Fibroblast of mammary gland (primary cell): Measurements from ENCODE around the gene UCHL3.

Experiments
- DNase-seq: peaks from one replicate; pipeline ENCODE4 v3.0.0-alpha.2; 2010; ENCODE audit warnings: low read depth
- H3K4me3 ChIP-seq: 2 replicates; pipeline ENCODE4 v1.5.1; 2011; ENCODE audit warnings: low read depth, mild to moderate bottlenecking, low read length, moderate library complexity; ENCODE audit not compliant: control insufficient read depth
- TF ChIP-seq, protein P1 (sequence below): conservative IDR thresholded peaks from 2 replicates; pipeline ENCODE4 v1.5.1; 2011; ENCODE audit warnings: low read depth, low read length, inconsistent platforms; ENCODE audit not compliant: control insufficient read depth, insufficient read depth

UCHL3 gene

DNA sequence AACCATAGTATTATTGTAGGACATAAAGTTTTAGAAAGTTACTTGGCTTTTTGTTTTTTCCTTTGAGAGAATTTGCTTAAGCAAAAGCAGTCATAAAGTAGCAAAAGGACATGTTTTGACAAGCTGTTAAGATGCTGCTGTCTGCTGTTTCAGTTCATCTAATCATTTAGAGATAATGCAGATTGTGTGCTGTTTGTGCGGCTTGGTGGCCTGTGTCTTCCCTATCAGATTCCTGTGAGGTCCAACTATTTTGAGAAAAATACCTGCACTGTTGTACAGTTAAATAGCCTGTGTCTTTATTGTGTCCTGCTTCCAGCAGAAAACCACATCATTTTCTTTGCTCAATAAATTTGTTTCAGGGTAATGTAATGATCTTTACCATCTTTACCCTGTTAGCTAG is 20.0 kb downstream of the UCHL3 start:
- no peak overlapping the region for H3K4me3 ChIP-seq
- TF ChIP-seq, protein P1, sequence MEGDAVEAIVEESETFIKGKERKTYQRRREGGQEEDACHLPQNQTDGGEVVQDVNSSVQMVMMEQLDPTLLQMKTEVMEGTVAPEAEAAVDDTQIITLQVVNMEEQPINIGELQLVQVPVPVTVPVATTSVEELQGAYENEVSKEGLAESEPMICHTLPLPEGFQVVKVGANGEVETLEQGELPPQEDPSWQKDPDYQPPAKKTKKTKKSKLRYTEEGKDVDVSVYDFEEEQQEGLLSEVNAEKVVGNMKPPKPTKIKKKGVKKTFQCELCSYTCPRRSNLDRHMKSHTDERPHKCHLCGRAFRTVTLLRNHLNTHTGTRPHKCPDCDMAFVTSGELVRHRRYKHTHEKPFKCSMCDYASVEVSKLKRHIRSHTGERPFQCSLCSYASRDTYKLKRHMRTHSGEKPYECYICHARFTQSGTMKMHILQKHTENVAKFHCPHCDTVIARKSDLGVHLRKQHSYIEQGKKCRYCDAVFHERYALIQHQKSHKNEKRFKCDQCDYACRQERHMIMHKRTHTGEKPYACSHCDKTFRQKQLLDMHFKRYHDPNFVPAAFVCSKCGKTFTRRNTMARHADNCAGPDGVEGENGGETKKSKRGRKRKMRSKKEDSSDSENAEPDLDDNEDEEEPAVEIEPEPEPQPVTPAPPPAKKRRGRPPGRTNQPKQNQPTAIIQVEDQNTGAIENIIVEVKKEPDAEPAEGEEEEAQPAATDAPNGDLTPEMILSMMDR, result no peak
- DNase-seq, result no peak

DNA sequence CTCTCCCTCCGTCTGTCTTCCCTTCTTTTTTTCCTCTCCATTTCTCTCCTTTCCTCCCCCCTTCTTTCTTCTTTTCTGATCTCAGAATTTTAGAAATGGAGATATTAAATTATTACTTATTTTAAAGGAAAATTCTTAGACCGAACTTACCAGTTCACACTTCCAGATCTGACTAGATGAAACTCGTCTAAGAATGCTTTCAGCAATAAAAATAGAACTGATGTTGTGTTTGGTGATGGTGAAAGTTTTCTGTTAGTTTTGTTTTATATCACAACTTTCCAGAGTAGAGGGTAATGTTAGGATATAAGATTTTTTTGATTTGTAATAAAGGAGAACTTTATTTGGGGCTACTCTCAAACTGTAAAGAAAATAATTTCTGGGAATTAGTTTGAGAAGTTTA is 29.9 kb downstream of the UCHL3 start:
- no peak overlapping the region for H3K4me3 ChIP-seq
- TF ChIP-seq, protein P1, result no peak
- no peak for DNase-seq

DNA sequence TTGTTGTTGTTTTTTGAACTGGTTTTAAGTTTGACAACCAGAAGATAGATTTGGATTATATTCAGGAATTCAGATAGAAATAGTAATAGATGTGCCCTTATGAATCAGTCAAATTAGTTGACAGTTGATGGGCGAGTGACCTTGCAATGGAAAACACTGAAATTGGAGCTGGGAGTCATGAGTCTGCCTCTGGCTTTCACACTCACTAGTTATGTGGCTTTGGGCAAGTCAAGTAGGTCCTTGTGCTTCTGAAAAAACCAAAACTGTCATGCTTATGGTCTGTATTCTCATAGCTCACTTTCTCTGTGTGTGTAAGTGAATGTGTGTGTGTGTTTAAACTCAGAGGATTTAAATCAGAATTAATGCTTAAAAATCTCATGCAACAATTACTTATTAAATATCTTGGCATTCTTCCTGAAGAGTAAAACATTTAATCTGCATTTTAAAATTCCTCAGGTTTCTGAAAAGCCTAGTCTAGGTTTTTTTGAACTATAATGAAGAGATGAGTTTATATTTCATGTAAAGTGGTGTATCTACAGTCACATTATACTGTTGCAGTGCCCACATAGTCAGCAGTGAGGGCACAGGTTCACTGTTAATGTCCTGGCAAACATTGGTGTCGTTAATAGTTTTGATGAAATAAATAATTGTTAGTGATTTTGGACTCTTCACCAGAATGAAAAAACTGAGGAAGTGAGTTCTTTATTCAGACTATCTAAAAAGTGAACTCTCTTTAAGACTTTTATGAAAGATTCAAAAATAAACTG is 32.5 kb downstream of the UCHL3 start:
- TF ChIP-seq, protein P1, result no peak
- DNase-seq, result no peak

DNA sequence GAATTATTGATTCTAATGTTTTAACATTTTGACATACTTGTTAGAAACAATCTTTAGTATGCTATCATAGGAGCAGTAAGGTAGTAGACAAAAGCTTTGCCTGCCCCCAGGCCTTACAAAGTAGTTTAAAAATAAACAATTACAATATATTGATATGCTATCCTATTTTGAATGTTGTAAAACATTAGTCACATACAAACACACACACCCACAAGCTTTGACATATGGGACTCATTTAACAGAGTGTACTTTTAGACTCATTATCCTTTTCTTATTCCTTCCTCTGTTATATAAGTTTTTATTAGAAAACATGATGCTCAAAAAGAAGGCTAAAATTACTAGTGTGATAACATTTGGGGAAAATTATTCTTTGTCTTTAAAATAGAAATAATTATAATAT is 33.5 kb downstream of the UCHL3 start:
- TF ChIP-seq, protein P1, result no peak
- no peak for DNase-seq
- H3K4me3 ChIP-seq, result no peak overlapping the region

More for the DNA sequence above, 32.5 kb downstream of the UCHL3 start:
- no peak overlapping the region for H3K4me3 ChIP-seq

DNA sequence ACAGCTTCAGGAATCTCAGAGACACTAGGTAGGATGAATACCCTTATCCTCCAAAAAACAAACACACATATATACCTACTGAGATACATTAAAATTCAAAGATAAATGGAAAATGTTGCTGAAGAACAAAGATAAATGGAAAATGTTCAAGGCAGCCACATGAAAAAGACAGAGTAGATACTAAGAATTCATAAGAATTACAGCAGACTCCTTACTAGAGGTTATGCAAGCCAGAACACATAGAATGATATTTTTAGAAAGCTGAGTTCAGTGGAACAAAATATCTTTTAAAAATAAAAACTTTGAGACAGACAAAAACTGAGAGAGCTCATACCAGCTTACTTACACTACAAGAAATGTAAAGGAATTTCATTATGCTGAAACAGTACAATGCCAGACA is 35.6 kb downstream of the UCHL3 start:
- H3K4me3 ChIP-seq, result no peak overlapping the region
- DNase-seq, result no peak
- TF ChIP-seq, protein P1, result no peak

DNA sequence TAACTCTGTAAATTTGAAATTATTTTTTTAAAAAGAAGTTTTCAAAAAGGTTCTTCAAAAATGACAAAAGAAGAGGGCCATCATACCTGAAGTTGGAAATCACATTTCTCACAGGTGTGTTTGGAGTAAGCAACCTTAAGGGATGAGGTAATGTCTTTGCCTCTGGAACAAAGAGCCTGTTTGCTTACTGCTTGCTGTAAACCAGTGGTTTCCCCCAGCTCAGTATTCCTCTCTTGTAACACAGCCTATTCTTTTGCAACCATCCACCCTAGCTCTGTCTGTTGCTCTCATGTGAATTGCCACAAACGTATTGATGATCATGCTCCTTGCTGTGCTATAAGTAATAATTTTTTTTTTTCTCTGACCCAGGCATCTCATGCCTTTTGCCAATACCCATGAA is 38.1 kb downstream of the UCHL3 start:
- DNase-seq, result no peak
- TF ChIP-seq, protein P1, result no peak
- no peak overlapping the region for H3K4me3 ChIP-seq
